GM11168 (cell line): Measurements from ENCODE around the gene H2AZ2.
"Not testable (repeated sequence)": the region's sequence is repeated elsewhere in the genome, so short reads cannot be mapped to it uniquely, and the experiment has no call there.

Source experiments
- in situ Hi-C: fragments of 300-500 bp; cut with MboI; formaldehyde crosslinking; loops from one replicate; pipeline ENCODE4 v1.12.0; 2022; ENCODE audit warnings: low sequenced_read_pairs; ENCODE audit not compliant: unreplicated experiment

H2AZ2 gene

DNA sequence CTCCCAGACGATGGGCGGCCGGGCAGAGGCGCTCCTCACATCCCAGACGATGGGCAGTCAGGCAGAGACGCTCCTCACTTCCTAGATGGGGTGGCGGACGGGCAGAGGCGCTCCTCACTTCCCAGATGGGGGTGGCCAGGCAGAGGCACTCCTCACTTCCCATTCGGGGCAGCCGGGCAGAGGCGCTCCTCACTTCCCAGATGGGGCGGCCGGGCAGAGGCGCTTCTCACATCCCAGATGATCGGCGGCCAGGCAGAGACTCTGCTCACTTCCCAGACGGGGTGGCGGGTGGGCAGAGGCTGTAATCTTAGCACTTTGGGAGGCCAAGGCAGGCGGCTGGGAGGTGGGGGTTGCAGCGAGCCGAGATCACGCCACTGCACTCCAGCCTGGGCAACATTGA, 24.0 kb upstream of the H2AZ2 start:
- in situ Hi-C loops: not testable (repeated sequence)

GRCh38 chr7:44870780-44871179, 22.9 kb upstream of the H2AZ2 start:
- in situ Hi-C loops: not testable (repeated sequence)

DNA sequence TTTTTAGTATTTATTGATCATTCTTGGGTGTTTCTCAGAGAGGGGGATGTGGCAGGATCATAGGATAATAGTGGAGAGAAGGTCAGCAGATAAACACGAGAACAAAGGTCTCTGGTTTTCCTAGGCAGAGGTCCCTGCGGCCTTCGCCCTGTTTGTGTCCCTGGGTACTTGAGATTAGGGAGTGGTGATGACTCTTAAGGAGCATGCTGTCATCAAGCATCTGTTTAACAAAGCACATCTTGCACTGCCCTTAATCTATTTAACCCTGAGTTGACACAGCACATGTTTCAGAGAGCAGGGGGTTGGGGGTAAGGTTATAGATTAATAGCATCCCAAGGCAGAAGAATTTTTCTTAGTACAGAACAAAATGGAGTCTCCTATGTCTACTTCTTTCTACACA, 22.4 kb upstream of the H2AZ2 start:
- in situ Hi-C loops: not testable (repeated sequence)

- in situ Hi-C loops: no loop called here
These were observed 19.4 kb upstream of the H2AZ2 start for GRCh38 chr7:44867073-44867995.

DNA sequence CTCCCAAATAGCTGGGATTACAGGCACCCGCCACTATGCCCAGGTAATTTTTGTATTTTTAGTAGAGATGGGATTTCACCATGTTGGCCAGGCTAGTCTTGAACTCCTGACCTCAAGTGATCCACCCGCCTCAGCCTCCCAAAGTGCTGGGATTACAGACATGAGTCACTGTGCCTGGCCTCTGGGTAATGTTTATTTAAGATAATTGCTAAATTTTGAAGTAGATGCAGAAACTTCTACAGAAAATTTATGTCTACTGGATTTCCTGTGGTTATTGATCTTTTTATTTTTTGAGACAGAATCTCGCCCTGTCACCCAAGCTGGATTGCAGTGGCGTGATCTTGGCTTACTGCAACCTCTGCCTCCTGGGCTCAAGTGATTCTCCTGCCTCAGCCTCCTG, 14.1 kb upstream of the H2AZ2 start:
- in situ Hi-C loops: not testable (repeated sequence)

DNA sequence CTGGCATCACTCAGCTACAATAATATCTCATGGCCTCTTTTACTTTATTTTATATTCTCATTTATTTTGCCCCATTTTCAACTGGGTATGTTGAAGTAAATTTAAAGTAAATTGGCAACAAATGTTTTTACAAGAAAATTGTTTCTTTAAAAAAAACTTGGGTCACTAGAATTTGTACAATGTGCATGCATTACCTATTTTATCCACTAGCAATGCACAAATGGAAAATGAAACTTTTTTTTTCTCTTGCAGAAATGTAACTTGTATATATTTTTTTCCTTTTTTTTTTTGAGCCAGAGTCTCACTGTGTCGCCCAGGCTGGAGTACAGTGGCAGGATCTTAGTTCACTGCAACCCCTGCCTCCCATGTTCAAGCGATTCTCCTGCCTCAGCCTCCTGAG, 10.3 kb upstream of the H2AZ2 start:
- in situ Hi-C loops: loop anchor here (5.0 kb wide), 1 partner anchor 279 kb away; no protein-coding TSS in a partner anchor

- in situ Hi-C loops: loop anchor here (5.0 kb wide), 2 partner anchors 72 to 282 kb away; no protein-coding TSS in a partner anchor
These were observed 6.9 kb upstream of the H2AZ2 start for GRCh38 chr7:44854644-44855364.

GRCh38 chr7:44853391-44853790, 5.5 kb upstream of the H2AZ2 start:
- in situ Hi-C loops: loop anchor here (5.0 kb wide), 1 partner anchor 74 kb away; no protein-coding TSS in a partner anchor

DNA sequence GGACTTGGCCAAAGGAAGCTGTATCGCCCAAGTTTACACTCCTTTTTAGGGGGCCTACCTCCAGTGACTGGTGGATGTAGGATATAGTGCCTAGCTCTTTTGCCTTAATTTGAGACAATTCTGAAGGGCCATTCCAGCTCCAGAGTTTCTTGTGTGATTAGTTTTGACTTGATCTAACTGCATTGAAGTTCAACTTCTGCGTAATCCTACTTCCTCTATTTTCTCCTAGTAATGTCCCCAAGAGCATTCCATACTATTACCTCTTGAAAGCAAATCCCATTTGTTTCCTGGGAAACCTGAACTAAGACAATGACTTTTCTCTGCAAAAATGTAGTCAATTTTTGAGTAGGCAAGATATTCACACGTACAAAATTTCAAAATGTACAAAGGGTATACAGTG, 4.7 kb upstream of the H2AZ2 start:
- in situ Hi-C loops: loop anchor here (5.0 kb wide), 1 partner anchor 75 kb away; no protein-coding TSS in a partner anchor

- in situ Hi-C loops: loop anchor here (5.0 to 25.0 kb wide), 2 partner anchors 77 to 263 kb away; partner anchors contain the start of gene TMED4
These were observed 2.1 kb upstream of the H2AZ2 start for GRCh38 chr7:44849885-44850544.

DNA sequence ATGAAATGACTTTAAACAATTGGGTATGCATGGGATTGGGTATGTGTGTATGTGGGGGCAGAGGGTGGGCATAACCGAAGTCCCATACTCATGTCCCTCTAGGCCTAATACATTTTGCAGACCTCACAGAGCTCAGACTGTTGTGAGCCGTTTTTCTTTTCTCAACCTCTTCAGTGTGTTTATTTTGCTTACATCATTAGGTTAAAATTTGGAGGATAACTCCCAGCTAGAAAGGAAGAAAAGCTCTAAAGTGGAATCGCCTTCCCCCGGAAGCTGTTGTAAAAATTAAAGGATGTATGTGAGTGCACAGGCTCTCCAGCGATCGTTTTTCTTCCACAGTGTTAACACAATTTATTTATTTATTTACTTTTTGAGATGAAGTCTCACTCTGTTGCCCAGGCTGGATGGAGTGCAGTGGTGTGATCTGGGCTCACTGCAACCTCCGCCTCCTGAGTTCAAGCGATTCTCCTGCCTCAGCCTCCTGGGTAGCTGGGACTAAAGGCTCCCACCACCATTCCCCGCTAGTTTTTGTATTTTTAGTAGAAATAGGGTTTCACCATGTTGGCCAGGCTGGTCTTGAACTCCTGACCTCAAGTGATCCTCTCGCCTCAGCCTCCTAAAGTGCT, 1.5 kb upstream of the H2AZ2 start:
- in situ Hi-C loops: loop anchor here (25.0 kb wide), 1 partner anchor 262 kb away; the partner anchor contains the start of gene TMED4

GRCh38 chr7:44847509-44847919, 373 bp downstream of the H2AZ2 start:
- in situ Hi-C loops: loop anchor here (25.0 kb wide), 1 partner anchor 260 kb away; the partner anchor contains the start of gene TMED4

- in situ Hi-C loops: loop anchor here (25.0 kb wide), 1 partner anchor 260 kb away; the partner anchor contains the start of gene TMED4
These were observed 925 bp downstream of the H2AZ2 start for GRCh38 chr7:44846816-44847508.

GRCh38 chr7:44846390-44846789, 1.5 kb downstream of the H2AZ2 start:
- in situ Hi-C loops: loop anchor here (25.0 kb wide), 1 partner anchor 259 kb away; the partner anchor contains the start of gene TMED4

DNA sequence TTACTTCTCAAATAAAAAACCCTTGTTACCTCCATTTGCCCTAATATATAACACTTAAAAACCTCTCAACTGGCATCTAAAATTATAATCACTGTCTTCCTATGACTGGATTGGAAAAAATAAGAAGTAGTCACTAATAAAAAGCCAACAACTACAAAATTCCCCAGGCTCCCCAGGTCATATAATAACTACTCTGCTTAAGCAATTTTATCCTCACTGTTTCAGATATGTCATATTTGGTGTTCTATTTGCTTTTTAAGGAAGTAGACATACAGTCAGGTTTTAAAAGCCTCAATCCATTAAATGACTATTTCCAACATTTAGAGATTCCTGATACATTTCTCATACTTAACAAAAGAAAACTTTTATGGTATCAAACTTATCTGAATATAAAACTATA, 2.4 kb downstream of the H2AZ2 start:
- in situ Hi-C loops: loop anchor here (25.0 kb wide), 1 partner anchor 258 kb away; the partner anchor contains the start of gene TMED4

- in situ Hi-C loops: loop anchor here (25.0 kb wide), 1 partner anchor 256 kb away; the partner anchor contains the start of gene TMED4
These were observed 4.4 kb downstream of the H2AZ2 start for GRCh38 chr7:44843440-44843839.

DNA sequence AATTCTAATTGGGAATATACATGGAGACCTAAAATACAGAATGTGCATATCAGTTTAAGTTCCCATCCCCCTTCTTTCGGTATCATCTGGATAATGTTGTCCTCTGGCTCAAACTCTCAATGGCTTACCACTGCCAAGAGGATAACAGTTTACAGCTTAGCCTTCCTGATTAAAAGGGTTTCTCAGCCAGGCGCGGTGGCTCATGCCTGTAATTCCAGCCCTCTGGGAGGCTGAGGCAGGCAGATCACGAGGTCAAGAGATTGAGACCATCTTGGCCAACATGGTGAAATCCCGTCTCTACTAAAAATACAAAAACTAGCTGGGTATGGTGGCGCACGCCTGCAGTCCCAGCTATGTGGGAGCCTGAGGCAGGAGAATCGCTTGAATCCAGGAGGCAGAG, 5.2 kb downstream of the H2AZ2 start:
- in situ Hi-C loops: loop anchor here (25.0 kb wide), 1 partner anchor 255 kb away; the partner anchor contains the start of gene TMED4

GRCh38 chr7:44838751-44839150, 9.1 kb downstream of the H2AZ2 start:
- in situ Hi-C loops: loop anchor here (25.0 kb wide), 1 partner anchor 251 kb away; the partner anchor contains the start of gene TMED4

- in situ Hi-C loops: loop anchor here (25.0 kb wide), 1 partner anchor 240 kb away; the partner anchor contains the start of gene TMED4
These were observed 20.3 kb downstream of the H2AZ2 start for GRCh38 chr7:44827567-44827966.
